ENCODE results near the gene STOX1. TPM values are rescaled to one million over a fixed set of nuclear protein-coding genes. Genes with fewer than 3 reads are reported as not detected.

Gene STOX1
- total RNA-seq, 2 donors from 2014 or later: 4.5 to 5.2 TPM

- H3K4me1 ChIP-seq (ENCODE audit: control insufficient read depth, insufficient read depth, low read length): no peaks in the 10 kb centered on the region
- H3K27ac Mint-ChIP-seq: no peak overlapping the region
- H3K4me3 ChIP-seq (ENCODE audit: low read length): peak overlapping the region; percentile 70
- peaks cover 18% of the 10 kb centered on the region for H3K4me1 Mint-ChIP-seq
- H3K4me3 Mint-ChIP-seq: no peak overlapping the region
- no peak overlapping the region for H3K27ac ChIP-seq (ENCODE audit: low read depth, low read length)
- no peaks in the 10 kb centered on the region for H3K27me3 ChIP-seq (ENCODE audit: control insufficient read depth, insufficient read depth, low read length, poor library complexity, severe bottlenecking)
- peaks cover 45% of the 10 kb centered on the region for H3K9me3 ChIP-seq (ENCODE audit: control insufficient read depth, low read length)
- H3K36me3 Mint-ChIP-seq (ENCODE audit: low read depth): peaks cover 19% of the 10 kb centered on the region
- H3K9ac ChIP-seq (ENCODE audit: extremely low read depth, low read length, poor library complexity, severe bottlenecking): no peak overlapping the region
- no peak for DNase-seq
- WGBS, 2 experiments (ENCODE audit: insufficient coverage in 1 of 2, insufficient read length in 1 of 2): 47 to 90% methylated on average over 1 to 2 of the region's 2 CpGs
- no peaks in the 10 kb centered on the region for H3K36me3 ChIP-seq (ENCODE audit: control insufficient read depth, insufficient read depth, low read length)
- TF ChIP-seq CTCF (conservative IDR thresholded peaks at IDR 0.05): no peak
- H3K27me3 Mint-ChIP-seq (ENCODE audit: insufficient read depth): no peaks in the 10 kb centered on the region
- H3K9me3 Mint-ChIP-seq: peaks cover 49% of the 10 kb centered on the region
Measured at GRCh38 chr10:68869623-68870022, 42.3 kb downstream of the STOX1 start.

GRCh38 chr10:68870061-68870460 is 42.7 kb downstream of the STOX1 start:
- no peak overlapping the region for H3K27ac ChIP-seq (ENCODE audit: low read depth, low read length)
- no peak for TF ChIP-seq CTCF (conservative IDR thresholded peaks at IDR 0.05)
- DNase-seq: no peak
- no peaks in the 10 kb centered on the region for H3K4me1 ChIP-seq (ENCODE audit: control insufficient read depth, insufficient read depth, low read length)
- no peak overlapping the region for H3K9ac ChIP-seq (ENCODE audit: extremely low read depth, low read length, poor library complexity, severe bottlenecking)
- H3K4me3 Mint-ChIP-seq: no peak overlapping the region
- H3K9me3 ChIP-seq (ENCODE audit: control insufficient read depth, low read length): peaks cover 45% of the 10 kb centered on the region
- peaks cover 21% of the 10 kb centered on the region for H3K4me1 Mint-ChIP-seq
- peaks cover 45% of the 10 kb centered on the region for H3K9me3 Mint-ChIP-seq
- no peaks in the 10 kb centered on the region for H3K27me3 Mint-ChIP-seq (ENCODE audit: insufficient read depth)
- H3K27ac Mint-ChIP-seq: no peak overlapping the region
- no peaks in the 10 kb centered on the region for H3K27me3 ChIP-seq (ENCODE audit: control insufficient read depth, insufficient read depth, low read length, poor library complexity, severe bottlenecking)
- no peaks in the 10 kb centered on the region for H3K36me3 ChIP-seq (ENCODE audit: control insufficient read depth, insufficient read depth, low read length)
- H3K36me3 Mint-ChIP-seq (ENCODE audit: low read depth): peaks cover 19% of the 10 kb centered on the region
- peak overlapping the region; percentile 70 for H3K4me3 ChIP-seq (ENCODE audit: low read length)
- WGBS, 2 experiments (ENCODE audit: insufficient coverage in 1 of 2, insufficient read length in 1 of 2): 77% methylated on average over 2 of the region's 2 CpGs; no CpG with 5 or more reads in 1 of the 2 experiments

- DNase-seq: no peak
- Mint-ChIP-seq H3K4me1 (peaks cover 23% of the 10 kb centered on the region), H3K27me3 (ENCODE audit: insufficient read depth) (no peaks in the 10 kb centered on the region), H3K27ac (no peak overlapping the region), H3K9me3 (peaks cover 45% of the 10 kb centered on the region), H3K36me3 (ENCODE audit: low read depth) (peaks cover 19% of the 10 kb centered on the region), H3K4me3 (no peak overlapping the region)
- Histone ChIP-seq H3K27ac (ENCODE audit: low read depth, low read length) (peak overlapping the region; percentile 40), H3K4me1 (ENCODE audit: control insufficient read depth, insufficient read depth, low read length) (no peaks in the 10 kb centered on the region), H3K27me3 (ENCODE audit: control insufficient read depth, insufficient read depth, low read length, poor library complexity, severe bottlenecking) (no peaks in the 10 kb centered on the region), H3K36me3 (ENCODE audit: control insufficient read depth, insufficient read depth, low read length) (no peaks in the 10 kb centered on the region), H3K9ac (ENCODE audit: extremely low read depth, low read length, poor library complexity, severe bottlenecking) (no peak overlapping the region), H3K9me3 (ENCODE audit: control insufficient read depth, low read length) (peaks cover 45% of the 10 kb centered on the region), H3K4me3 (ENCODE audit: low read length) (peak overlapping the region; percentile 66)
- no peak for TF ChIP-seq CTCF (conservative IDR thresholded peaks at IDR 0.05)
- 60 to 68% methylated on average over 2 to 3 of the region's 3 CpGs for WGBS, 2 experiments (ENCODE audit: insufficient coverage in 1 of 2, insufficient read length in 1 of 2)
Measured at GRCh38 chr10:68870545-68871104, 43.3 kb downstream of the STOX1 start.
